Measurements from ENCODE around the gene RHBDD1. TPM values are rescaled to one million over a fixed set of nuclear protein-coding genes. Genes with fewer than 3 reads are reported as not detected.

The RHBDD1 gene
- total RNA-seq, 1 donor from 2014 or later: 35.1 TPM

DNA sequence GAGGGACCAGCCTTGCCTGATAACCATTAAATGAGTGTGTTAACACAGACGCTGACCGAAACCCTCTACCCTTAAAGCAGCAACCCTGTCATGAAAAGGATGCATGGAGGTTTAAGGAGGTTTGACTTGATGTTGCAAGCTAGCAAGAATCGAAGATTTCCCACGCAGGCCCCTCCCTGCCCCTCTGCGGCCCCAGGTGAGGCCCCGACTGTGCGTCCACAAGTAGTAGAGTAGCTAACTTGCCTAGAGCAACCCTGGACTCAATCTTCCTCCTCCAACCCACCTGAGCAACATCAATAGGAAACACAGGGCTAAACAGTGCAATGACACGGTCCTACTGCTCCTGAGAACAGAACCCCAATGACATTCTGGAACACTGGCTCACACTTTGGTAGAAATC is 178.0 kb downstream of the RHBDD1 start:
- DNase-seq: no peak
- TF ChIP-seq, protein P1, sequence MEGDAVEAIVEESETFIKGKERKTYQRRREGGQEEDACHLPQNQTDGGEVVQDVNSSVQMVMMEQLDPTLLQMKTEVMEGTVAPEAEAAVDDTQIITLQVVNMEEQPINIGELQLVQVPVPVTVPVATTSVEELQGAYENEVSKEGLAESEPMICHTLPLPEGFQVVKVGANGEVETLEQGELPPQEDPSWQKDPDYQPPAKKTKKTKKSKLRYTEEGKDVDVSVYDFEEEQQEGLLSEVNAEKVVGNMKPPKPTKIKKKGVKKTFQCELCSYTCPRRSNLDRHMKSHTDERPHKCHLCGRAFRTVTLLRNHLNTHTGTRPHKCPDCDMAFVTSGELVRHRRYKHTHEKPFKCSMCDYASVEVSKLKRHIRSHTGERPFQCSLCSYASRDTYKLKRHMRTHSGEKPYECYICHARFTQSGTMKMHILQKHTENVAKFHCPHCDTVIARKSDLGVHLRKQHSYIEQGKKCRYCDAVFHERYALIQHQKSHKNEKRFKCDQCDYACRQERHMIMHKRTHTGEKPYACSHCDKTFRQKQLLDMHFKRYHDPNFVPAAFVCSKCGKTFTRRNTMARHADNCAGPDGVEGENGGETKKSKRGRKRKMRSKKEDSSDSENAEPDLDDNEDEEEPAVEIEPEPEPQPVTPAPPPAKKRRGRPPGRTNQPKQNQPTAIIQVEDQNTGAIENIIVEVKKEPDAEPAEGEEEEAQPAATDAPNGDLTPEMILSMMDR (IDR thresholded peaks at IDR 0.05; ENCODE audit: borderline replicate concordance): no peak
- intact Hi-C loops (cut with micrococcal nuclease): no loop called here
- Histone ChIP-seq H3K4me1 (no peaks in the 10 kb centered on the region), H3K36me3 (peaks cover 7% of the 10 kb centered on the region), H3K27ac (replicated peaks) (no peak overlapping the region), H3K9me3 (replicated peaks) (no peaks in the 10 kb centered on the region), H3K4me3 (no peak overlapping the region), H3K27me3 (ENCODE audit: low read depth) (no peaks in the 10 kb centered on the region)

DNA sequence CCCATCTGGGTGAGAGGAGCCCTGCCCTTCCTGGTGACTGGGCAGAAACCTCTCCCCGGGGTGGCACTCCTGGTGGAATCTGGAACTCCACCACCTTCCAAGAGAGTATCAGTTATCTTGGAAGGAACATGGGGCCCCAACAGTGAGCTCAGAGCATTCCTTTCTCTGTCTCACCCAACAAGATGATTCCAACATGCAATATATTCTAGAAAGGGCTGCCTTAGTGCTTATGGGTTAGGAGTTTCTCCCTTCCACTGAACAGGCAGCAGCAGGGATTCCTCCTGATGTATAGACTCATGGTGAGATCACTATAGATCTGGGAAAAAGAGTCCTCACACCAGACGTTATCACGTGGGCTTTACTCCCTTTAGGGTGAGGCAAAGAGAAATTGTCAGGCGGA is 181.0 kb downstream of the RHBDD1 start:
- no peak for DNase-seq
- Histone ChIP-seq H3K4me3 (no peak overlapping the region), H3K36me3 (peaks cover 6% of the 10 kb centered on the region), H3K27ac (replicated peaks) (no peak overlapping the region), H3K27me3 (ENCODE audit: low read depth) (no peaks in the 10 kb centered on the region), H3K4me1 (no peaks in the 10 kb centered on the region), H3K9me3 (replicated peaks) (no peaks in the 10 kb centered on the region)
- TF ChIP-seq, protein P1 (IDR thresholded peaks at IDR 0.05; ENCODE audit: borderline replicate concordance): no peak
- intact Hi-C loops (cut with micrococcal nuclease): no loop called here

DNA sequence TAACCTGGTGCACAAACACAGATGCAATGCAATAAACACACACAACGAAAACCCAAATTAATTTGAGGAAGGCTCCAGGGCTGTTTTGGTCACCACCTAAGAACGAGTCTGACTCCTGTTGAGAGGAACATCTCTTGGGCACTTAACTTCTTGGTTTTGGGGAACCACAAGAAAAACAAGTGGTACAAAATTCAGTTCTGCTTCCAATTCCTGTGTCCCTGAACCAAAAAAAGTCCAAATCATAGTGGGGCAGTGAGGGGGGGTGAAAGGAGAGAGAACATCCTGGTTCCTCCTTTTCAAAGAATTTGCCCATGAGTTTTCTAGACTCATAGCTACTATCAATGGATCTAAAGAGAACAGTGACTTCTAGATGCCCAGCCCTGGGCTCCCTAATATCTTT is 184.6 kb downstream of the RHBDD1 start:
- no peak for DNase-seq
- Histone ChIP-seq H3K27me3 (ENCODE audit: low read depth) (no peaks in the 10 kb centered on the region), H3K27ac (replicated peaks) (no peak overlapping the region), H3K4me3 (no peak overlapping the region), H3K9me3 (replicated peaks) (no peaks in the 10 kb centered on the region), H3K36me3 (peaks cover 8% of the 10 kb centered on the region), H3K4me1 (no peaks in the 10 kb centered on the region)
- TF ChIP-seq, protein P1 (IDR thresholded peaks at IDR 0.05; ENCODE audit: borderline replicate concordance): no peak
- intact Hi-C loops (cut with micrococcal nuclease): no loop called here

DNA sequence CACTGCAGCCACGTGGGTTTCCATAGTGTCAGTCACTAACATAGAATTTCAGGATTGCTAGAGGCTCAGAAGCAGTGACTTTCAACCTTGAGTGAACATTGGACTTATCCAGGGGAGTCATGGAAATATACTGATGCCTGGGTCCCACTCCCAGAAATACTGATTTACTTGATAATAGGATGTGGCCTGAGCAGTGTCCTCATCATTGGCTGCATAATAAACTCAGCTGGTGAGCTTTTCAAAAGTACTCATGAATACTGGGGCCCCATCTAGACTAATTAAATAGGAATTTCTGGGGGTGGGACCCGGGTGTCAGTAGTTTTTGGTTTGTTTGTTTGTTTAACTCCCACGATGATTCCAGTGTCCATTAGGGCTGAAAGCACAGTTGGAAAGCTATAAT is 186.8 kb downstream of the RHBDD1 start:
- Histone ChIP-seq H3K27ac (replicated peaks) (no peak overlapping the region), H3K4me1 (no peaks in the 10 kb centered on the region), H3K36me3 (peaks cover 5% of the 10 kb centered on the region), H3K4me3 (no peak overlapping the region), H3K27me3 (ENCODE audit: low read depth) (no peaks in the 10 kb centered on the region), H3K9me3 (replicated peaks) (no peaks in the 10 kb centered on the region)
- DNase-seq: no peak
- TF ChIP-seq, protein P1 (IDR thresholded peaks at IDR 0.05; ENCODE audit: borderline replicate concordance): no peak
- intact Hi-C loops (cut with micrococcal nuclease): no loop called here

DNA sequence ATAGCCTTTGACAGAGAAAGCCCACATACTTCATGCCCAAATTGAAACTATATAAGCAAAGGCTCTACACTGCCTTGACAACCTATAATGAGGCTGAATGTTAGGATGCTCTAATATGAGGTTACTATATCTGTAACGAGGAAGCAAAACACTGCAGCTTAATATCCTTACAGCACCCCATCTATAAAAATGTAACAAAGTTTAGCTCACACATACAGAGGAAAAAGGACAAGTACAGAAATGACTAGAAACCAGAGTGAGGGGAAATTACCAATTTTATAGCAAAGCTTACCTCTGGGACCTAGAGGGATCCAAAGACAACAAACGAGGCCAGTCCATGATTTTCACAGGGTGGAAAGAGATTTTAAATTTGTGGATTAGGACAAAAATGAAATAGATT is 189.7 kb downstream of the RHBDD1 start:
- no peaks in the 10 kb centered on the region for H3K27me3 ChIP-seq (ENCODE audit: low read depth)
- no peaks in the 10 kb centered on the region for H3K4me1 ChIP-seq
- H3K9me3 ChIP-seq (replicated peaks): no peaks in the 10 kb centered on the region
- H3K4me3 ChIP-seq: no peak overlapping the region
- TF ChIP-seq, protein P1 (IDR thresholded peaks at IDR 0.05; ENCODE audit: borderline replicate concordance): no peak
- DNase-seq: no peak
- intact Hi-C loops (cut with micrococcal nuclease): no loop called here
- H3K27ac ChIP-seq (replicated peaks): no peak overlapping the region
- peaks cover 5% of the 10 kb centered on the region for H3K36me3 ChIP-seq
